Activated T-cell treated with anti-CD3 and anti-CD28 coated beads, Interleukin-2, amount 50 U/mL, for 24 hours (primary cell): Measurements from ENCODE around the gene KANSL1.
"Not testable (repeated sequence)": the region's sequence is repeated elsewhere in the genome, so short reads cannot be mapped to it uniquely, and the experiment has no call there.

Source experiments
- DNase-seq: peaks from one replicate; pipeline ENCODE4 v3.0.0-alpha.2; 2020
- H3K27ac Mint-ChIP-seq: 2 replicates; pipeline ENCODE4 v1.8.0; 2020; ENCODE audit warnings: mild to moderate bottlenecking, mixed read lengths
- H3K27me3 Mint-ChIP-seq: 2 replicates; pipeline ENCODE4 v1.8.0; 2020; ENCODE audit warnings: mixed read lengths
- H3K36me3 Mint-ChIP-seq: 2 replicates; pipeline ENCODE4 v1.8.0; 2020; ENCODE audit warnings: low read depth, mixed read lengths
- H3K4me1 Mint-ChIP-seq: 2 replicates; pipeline ENCODE4 v1.8.0; 2020; ENCODE audit warnings: low read depth, mixed read lengths
- H3K4me3 Mint-ChIP-seq: 2 replicates; pipeline ENCODE4 v1.8.0; 2020; ENCODE audit warnings: mild to moderate bottlenecking, moderate library complexity, mixed read lengths
- H3K9me3 Mint-ChIP-seq: 2 replicates; pipeline ENCODE4 v1.8.0; 2020; ENCODE audit warnings: mixed read lengths

Gene KANSL1

DNA sequence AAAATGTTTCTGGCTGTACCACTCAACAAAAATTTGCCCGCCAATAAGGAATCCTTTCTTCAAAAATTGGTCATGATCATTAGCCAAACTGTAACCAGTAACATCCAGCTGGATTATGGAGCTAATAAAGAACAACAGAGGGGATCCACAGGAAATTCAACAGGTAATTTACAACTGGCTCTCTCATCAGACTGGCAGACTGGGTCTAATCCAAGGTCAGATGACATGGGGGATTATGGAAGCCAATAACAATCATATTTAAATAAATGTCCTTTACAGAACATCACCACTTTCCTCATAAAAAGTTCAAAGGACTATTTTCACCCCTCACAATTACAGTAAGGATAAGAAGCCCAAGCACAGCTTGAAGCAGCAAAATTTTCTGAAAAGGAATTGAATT is 66.4 kb downstream of the KANSL1 start:
- Mint-ChIP-seq H3K4me3 (no peak overlapping the region), H3K36me3 (peaks cover 25% of the 10 kb centered on the region), H3K4me1 (peaks cover 88% of the 10 kb centered on the region), H3K9me3 (no peaks in the 10 kb centered on the region), H3K27ac (no peak overlapping the region), H3K27me3 (no peaks in the 10 kb centered on the region)
- no peak for DNase-seq

DNA sequence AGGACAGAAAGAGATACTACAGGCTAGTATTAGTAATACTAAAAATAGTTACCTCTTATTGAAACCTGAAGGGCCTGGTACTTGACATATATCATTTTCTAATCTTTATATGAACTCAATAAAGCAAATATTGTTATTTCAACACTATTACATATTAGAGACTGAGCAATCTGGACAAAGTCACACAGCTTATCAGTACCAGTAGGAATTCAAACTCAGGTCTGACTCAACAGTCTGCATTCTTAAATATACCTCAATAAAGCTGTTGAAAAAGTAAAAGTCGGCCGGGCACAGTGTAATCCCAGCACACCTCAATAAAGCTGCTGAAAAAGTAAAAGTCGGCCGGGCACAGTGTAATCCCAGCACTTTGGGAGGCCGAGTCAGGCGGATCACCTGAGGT is 67.4 kb downstream of the KANSL1 start:
- Mint-ChIP-seq H3K27me3 (no peaks in the 10 kb centered on the region), H3K4me1 (peaks cover 88% of the 10 kb centered on the region), H3K4me3 (no peak overlapping the region), H3K9me3 (no peaks in the 10 kb centered on the region), H3K27ac (no peak overlapping the region), H3K36me3 (peaks cover 24% of the 10 kb centered on the region)
- DNase-seq: no peak

DNA sequence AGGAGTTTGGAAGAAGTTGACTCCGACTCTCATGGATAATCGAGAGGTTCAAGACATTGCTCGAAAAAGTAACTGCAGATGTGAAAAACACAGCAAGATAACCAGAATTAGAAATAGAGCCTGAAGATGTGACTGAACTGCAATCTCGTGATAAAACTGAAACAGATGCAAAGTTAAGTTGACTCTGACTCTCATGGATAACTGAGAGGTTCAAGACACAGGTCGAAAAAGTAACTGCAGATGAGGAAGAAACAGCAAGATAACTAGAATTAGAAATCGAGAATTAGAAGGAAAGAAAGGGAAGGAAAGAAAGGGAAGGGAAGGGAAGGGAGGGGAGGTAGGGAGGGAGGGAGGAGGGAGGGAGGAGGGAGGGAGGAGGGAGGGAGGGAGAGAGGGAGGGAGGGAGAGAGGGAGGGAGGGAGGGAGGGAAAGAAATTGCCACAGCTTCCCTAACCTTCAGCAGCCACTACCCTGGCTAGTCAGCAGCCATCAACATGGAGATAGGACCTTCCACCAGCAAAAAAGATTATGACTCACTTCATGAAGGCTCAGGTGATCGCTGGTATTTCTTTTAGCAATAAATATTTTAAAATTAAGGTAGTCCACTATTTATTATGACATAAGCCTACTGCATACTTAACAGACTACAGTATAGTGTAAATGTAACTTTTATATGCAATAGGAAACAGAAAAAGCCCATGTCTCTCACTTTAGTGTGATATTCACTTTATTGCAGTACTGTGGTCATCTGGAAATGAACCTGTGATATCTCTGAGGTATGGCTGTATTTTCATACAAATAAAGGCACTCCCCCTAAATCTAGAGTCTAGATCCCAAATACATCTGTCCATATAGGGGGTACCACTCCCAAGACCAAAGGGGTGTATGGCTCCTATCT is 68.3 kb downstream of the KANSL1 start:
- DNase-seq: no peak
- Mint-ChIP-seq H3K36me3 (peaks cover 23% of the 10 kb centered on the region), H3K27me3 (no peaks in the 10 kb centered on the region), H3K4me1 (peaks cover 87% of the 10 kb centered on the region), H3K9me3 (no peaks in the 10 kb centered on the region), H3K27ac (no peak overlapping the region), H3K4me3 (no peak overlapping the region)

DNA sequence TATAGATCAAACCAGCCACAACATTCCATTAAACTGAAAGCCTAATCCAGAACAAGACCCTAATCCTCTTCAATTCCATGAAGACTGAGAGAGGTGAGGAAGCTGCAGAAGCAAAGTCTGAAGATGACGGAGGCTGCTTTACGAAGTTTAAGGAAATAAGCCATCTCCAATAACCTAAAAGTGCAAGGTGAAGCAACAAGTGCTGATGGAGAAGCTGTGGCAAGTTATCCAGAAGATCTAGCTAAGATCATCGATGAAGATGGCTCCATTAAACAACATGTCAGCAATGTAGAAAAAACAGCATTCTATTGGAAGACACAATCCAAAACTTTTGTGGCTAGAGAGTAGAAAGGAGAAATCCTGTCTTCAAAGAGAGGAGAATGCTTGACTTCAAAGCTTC is 69.6 kb downstream of the KANSL1 start:
- no peak overlapping the region for H3K4me3 Mint-ChIP-seq
- H3K27ac Mint-ChIP-seq: peak overlapping the region; percentile 11
- no peaks in the 10 kb centered on the region for H3K9me3 Mint-ChIP-seq
- H3K36me3 Mint-ChIP-seq: peaks cover 31% of the 10 kb centered on the region
- no peak for DNase-seq
- H3K27me3 Mint-ChIP-seq: no peaks in the 10 kb centered on the region
- H3K4me1 Mint-ChIP-seq: peaks cover 87% of the 10 kb centered on the region

DNA sequence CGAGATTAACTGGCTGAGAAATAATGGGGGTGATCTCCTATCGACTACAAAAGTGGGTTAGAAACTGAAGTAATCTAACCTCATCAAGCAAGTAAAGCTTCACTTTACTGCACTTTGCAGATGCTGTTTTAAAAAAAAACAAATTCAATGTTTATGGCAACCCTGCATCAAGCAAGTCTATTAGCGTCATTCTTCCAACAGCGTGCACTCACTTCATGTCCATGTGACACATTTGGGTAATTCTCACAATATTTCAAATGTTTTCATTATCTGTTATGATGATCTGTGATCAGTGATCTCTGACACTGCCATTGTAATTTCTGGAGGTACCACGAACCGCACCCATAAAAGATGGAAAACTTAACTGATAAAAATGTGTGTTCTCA is 70.8 kb downstream of the KANSL1 start:
- DNase-seq: no peak
- H3K4me3 Mint-ChIP-seq: peak overlapping the region; percentile 56

DNA sequence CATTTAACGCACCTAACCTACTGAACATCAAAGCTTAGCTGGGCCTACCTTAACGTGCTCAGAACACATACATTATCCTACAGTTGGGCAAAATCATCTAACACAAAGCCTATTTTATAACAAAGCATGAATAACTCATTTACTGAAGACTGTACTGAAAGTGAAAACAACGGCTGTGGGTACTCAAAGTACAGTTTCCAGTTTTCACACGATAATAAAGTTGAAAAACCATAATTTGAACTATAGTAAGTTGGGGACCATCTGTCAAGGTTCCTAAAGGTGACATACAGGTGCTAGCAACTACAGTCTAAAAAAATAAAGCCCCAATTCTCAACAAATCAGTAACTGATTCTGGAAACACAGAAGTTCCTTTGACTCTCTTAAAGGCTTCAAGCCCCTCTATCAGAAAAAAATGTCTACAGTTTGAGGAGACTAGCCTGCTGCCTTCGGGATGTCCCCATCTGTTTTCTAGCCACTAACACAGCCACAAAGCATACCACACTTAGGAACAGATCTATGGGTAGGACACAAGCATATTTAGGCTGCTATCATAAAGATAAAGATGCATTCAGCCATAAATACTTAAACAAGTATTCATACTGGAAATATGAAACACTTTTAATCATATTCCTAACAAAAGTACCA is 71.3 kb downstream of the KANSL1 start:
- peaks cover 24% of the 10 kb centered on the region for H3K36me3 Mint-ChIP-seq
- H3K27ac Mint-ChIP-seq: peak overlapping the region; percentile 85
- H3K9me3 Mint-ChIP-seq: no peaks in the 10 kb centered on the region
- peak overlapping the region; percentile 56 for H3K4me3 Mint-ChIP-seq
- no peaks in the 10 kb centered on the region for H3K27me3 Mint-ChIP-seq
- peaks cover 86% of the 10 kb centered on the region for H3K4me1 Mint-ChIP-seq
- DNase-seq: no peak

More for the DNA sequence above, 70.8 kb downstream of the KANSL1 start:
- Mint-ChIP-seq H3K9me3 (no peaks in the 10 kb centered on the region), H3K4me1 (peaks cover 85% of the 10 kb centered on the region), H3K27ac (peak overlapping the region; percentile 85), H3K27me3 (no peaks in the 10 kb centered on the region), H3K36me3 (peaks cover 27% of the 10 kb centered on the region)

DNA sequence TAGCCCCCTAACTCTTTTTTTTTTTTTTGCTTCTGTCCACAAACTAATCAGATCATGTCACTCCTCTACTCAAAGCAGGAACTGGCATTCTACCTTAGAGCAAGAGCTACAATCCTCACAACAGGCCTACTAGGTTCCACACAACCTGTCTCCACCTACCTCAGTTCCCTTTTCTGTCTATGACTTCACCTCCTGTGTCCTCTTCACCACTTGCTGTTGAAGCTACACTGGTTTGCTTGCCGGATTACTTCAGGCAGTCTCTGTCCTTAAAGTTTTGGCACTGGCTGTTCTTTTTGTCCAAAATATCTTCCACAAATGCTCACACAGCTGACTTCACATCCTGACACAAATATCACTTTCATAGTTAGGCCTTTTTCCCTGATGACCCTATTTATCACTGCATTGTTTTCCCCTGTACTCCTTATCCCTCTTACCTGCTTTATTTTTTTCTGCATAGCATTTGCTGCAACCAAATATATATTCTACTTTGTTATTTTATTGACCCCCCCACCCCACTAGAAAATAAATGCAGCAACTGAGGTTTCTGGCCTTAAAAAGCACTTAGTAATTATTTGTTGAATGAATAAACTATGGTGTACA is 72.0 kb downstream of the KANSL1 start:
- Mint-ChIP-seq H3K9me3 (no peaks in the 10 kb centered on the region), H3K36me3 (peaks cover 19% of the 10 kb centered on the region), H3K4me3 (no peak overlapping the region), H3K27ac (peak overlapping the region; percentile 85), H3K4me1 (peaks cover 81% of the 10 kb centered on the region), H3K27me3 (no peaks in the 10 kb centered on the region)
- DNase-seq: no peak

DNA sequence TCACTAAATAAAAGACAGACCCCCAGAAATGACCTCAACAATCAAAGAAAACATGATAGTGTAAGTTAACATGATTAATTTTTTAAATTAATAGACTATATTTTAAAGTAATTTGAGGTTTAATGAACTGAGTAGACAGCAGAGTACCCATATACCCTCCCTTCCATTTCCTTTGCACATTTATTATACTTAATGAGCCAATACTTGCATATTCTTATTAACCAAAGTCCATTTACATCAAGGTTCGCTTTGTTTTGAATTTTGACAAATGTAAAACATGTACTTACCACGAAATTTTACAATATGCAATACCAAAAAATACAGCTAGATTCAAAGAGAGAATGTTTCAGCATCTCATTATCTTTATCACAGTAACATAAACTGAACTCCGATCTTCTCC is 72.7 kb downstream of the KANSL1 start:
- no peaks in the 10 kb centered on the region for H3K9me3 Mint-ChIP-seq

DNA sequence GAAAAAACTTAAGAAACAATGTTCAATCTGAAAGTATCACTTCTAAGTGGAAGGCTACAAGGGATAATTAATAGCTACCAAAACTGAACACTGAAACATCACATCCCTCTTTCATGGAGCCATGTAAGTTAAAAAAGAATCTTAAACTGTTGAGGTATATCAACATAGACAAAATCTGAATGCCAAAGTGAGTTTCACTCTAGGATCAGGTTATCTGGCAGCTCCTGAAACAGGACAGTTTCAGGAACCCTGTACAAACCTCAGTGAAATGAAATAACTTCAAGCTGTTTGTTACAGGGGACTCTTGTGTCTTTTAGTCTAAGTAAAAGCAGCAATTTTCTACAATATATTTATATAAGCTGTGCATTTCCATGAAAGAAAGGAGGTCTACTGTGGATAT is 73.2 kb downstream of the KANSL1 start:
- no peak for DNase-seq
- H3K4me3 Mint-ChIP-seq: no peak overlapping the region
- no peaks in the 10 kb centered on the region for H3K27me3 Mint-ChIP-seq
- peaks cover 22% of the 10 kb centered on the region for H3K36me3 Mint-ChIP-seq
- H3K4me1 Mint-ChIP-seq: peaks cover 83% of the 10 kb centered on the region
- H3K9me3 Mint-ChIP-seq: no peaks in the 10 kb centered on the region
- H3K27ac Mint-ChIP-seq: peak overlapping the region; percentile 48

More for the DNA sequence above, 72.7 kb downstream of the KANSL1 start:
- Mint-ChIP-seq H3K4me3 (no peak overlapping the region), H3K27me3 (no peaks in the 10 kb centered on the region), H3K4me1 (peaks cover 82% of the 10 kb centered on the region), H3K27ac (peak overlapping the region; percentile 85), H3K36me3 (peaks cover 20% of the 10 kb centered on the region)
- no peak for DNase-seq

DNA sequence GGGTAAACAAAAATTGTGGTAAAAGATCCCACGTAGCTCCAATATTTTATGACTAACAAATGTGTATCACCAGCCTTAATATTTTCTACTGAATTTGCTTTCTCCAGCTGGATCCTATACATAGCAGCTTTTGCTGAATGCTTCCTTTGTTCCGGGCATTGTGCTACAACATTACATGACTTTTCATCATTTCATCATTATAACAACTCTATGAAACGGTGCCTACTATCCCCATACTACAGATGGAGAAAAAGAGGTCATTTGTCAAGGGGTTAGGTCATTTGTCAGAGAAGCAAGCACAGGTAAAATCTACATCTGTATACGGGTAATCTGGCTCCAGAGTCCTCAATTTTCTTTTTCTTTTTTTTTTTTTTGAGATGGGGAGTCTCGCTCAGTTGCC is 74.3 kb downstream of the KANSL1 start:
- H3K4me3 Mint-ChIP-seq: no peak overlapping the region
- no peaks in the 10 kb centered on the region for H3K27me3 Mint-ChIP-seq
- H3K36me3 Mint-ChIP-seq: peaks cover 21% of the 10 kb centered on the region
- H3K9me3 Mint-ChIP-seq: no peaks in the 10 kb centered on the region
- no peak for DNase-seq
- peaks cover 85% of the 10 kb centered on the region for H3K4me1 Mint-ChIP-seq
- no peak overlapping the region for H3K27ac Mint-ChIP-seq

DNA sequence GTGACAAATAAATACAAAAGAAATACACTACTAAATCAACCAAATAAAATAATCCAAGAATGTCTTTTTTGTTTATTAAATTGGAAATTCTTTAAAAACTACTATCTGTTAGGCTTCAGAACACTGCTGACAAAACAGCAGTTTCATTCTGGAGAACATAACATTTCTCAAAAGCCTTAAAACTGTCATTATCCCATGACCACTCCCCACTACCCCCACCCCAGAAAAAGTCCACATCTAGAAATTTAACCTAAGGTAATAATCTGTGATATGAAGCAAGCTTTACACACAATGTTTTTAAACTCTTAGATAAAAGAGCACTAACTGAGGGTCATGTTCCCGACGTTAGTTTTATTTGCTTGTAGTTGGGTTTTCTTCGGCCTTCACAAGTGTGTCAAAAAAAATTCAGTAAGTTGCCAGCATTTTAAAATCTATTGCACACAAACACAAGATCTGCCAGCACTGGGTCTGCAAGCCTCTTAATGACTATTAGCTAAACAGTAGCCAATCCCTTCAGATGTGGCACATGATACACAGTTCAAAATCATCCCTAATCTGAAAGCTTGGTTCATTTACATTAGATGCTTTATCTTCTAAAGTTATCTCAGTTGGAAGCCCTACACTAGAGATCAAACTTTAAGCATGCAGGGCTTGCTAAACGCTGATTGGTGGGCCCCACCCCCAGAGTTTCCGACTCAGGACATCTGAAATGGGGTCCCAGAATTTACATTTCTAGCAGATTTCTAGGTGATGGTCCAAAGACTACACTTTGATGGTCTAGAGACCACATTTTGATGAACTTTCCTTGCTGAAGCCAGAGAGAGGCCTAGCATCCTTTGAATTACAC is 75.2 kb downstream of the KANSL1 start:
- H3K9me3 Mint-ChIP-seq: no peaks in the 10 kb centered on the region
- no peak for DNase-seq
- no peaks in the 10 kb centered on the region for H3K27me3 Mint-ChIP-seq
- H3K4me3 Mint-ChIP-seq: no peak overlapping the region
- H3K4me1 Mint-ChIP-seq: peaks cover 86% of the 10 kb centered on the region
- H3K27ac Mint-ChIP-seq: no peak overlapping the region
- peaks cover 26% of the 10 kb centered on the region for H3K36me3 Mint-ChIP-seq

DNA sequence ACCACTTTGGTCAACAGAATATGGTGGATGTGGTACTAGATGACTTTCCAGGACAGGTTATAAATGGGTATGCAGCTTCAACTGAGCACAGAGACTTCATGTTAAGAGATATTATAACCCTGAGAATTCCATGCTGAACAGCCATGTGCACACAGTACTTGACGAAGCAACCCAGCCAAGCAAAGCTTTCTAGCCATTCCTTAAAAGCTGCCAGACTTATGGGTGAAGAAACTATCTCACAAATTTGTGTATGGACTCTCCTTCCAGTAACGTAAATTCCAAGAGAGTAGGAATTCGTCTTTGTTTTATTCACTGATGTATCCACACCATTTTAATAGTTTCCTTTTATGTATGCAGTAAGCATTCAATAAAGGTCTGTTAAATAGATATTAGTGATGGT is 76.1 kb downstream of the KANSL1 start:
- peaks cover 83% of the 10 kb centered on the region for H3K4me1 Mint-ChIP-seq
- H3K36me3 Mint-ChIP-seq: peaks cover 29% of the 10 kb centered on the region
- H3K27me3 Mint-ChIP-seq: no peaks in the 10 kb centered on the region
- H3K4me3 Mint-ChIP-seq: no peak overlapping the region
- DNase-seq: no peak
- H3K27ac Mint-ChIP-seq: no peak overlapping the region
- H3K9me3 Mint-ChIP-seq: no peaks in the 10 kb centered on the region

DNA sequence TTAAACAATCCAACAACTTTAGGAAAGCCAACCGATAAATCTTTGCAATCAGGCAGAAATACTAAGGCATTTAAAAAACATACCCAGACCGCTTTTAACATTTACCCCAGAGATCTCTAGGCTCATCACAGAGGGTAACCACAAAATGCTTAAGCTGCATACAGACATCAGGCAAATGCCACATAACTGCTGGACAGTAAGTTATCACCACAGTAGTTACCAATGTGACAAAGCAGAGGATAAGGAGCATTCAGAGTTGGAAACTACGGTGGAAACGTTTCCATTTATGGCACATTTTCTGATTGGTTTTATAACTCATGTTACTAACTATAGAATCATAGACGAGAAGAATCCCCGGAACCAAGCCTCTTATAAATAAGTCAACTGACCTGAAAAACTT is 77.5 kb downstream of the KANSL1 start:
- H3K4me3 Mint-ChIP-seq: no peak overlapping the region
- H3K9me3 Mint-ChIP-seq: no peaks in the 10 kb centered on the region
- H3K27ac Mint-ChIP-seq: peak overlapping the region; percentile 49
- peaks cover 29% of the 10 kb centered on the region for H3K36me3 Mint-ChIP-seq
- peaks cover 80% of the 10 kb centered on the region for H3K4me1 Mint-ChIP-seq
- DNase-seq: no peak
- no peaks in the 10 kb centered on the region for H3K27me3 Mint-ChIP-seq

DNA sequence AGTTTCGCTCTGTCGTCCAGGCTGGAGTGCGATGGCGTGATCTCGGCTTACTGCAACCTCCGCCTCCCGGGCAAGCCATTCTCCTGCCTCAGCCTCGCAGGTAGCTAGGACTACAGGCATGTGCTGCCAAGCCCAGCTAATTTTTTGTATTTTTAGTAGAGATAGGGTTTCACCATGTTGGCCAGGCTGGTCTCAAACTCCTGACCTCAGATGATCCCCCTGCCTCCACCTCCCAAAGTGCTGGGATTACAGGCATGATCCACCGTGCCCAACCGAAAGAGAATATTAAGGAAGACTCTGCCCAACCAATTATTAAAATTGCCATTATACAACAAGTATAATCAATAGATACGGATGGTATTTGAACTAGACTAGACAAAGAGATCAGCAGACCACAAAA is 82.0 kb downstream of the KANSL1 start:
- H3K9me3 Mint-ChIP-seq, DNase-seq, H3K27me3 Mint-ChIP-seq, H3K4me3 Mint-ChIP-seq: not testable (repeated sequence)
- Mint-ChIP-seq H3K27ac (peak overlapping the region; percentile 9), H3K4me1 (peaks cover 86% of the 10 kb centered on the region), H3K36me3 (peaks cover 25% of the 10 kb centered on the region)
